PFSK-1 (cell line): ENCODE results near the gene JAG1.

ENCODE experiments used
- POLR2AphosphoS5 ChIP-seq: IDR thresholded peaks from 2 replicates; pipeline ENCODE4 v1.6.1; 2012; ENCODE audit warnings: low read depth, mild to moderate bottlenecking, control low read depth, low read length, moderate library complexity
- REST ChIP-seq, 2 experiments: IDR thresholded peaks; 2 replicates each; pipeline versions ENCODE4 v1.6.1 to v1.8.0; 2011 to 2012; ENCODE audit warnings: low read depth in 2 of 2, low read length in 2 of 2, control low read depth in 1 of 2, inconsistent platforms in 1 of 2, mild to moderate bottlenecking in 1 of 2, moderate library complexity in 1 of 2; ENCODE audit not compliant: insufficient read depth in 1 of 2

GRCh38 chr20:10643560-10643873 lies 30.3 kb downstream of the JAG1 start:
- TF ChIP-seq POLR2AphosphoS5 = no peak
- no peak for TF ChIP-seq REST (IDR thresholded peaks at IDR 0.05; ENCODE audit: insufficient read depth in 1 of 2, low read depth in 2 of 2, low read length in 2 of 2)
